CD4-positive, alpha-beta T cell (primary cell): ENCODE measurements around the gene CES5A. TPM values are rescaled to one million over a fixed set of nuclear protein-coding genes. Genes with fewer than 3 reads are reported as not detected.

Experiments
- ATAC-seq: fragments of 200-7000 bp; cut with Tn5 transposase; one replicate; pipeline ENCODE4 v1.10.0; 2022; ENCODE audit warnings: mild to moderate bottlenecking; ENCODE audit not compliant: poor library complexity
- CTCF ChIA-PET: fragments of 350-600 bp; sonication (Branson Sonifier 250); formaldehyde crosslinking; loops from one replicate; lab custom pipeline; 2021; ENCODE audit warnings: antibody characterized with exemption, inconsistent platforms; lab: Charles Lee
- POLR2A ChIA-PET: fragments of 350-600 bp; sonication (Branson Sonifier 250); formaldehyde crosslinking; loops from one replicate; lab custom pipeline; 2021; ENCODE audit warnings: antibody characterized with exemption, inconsistent platforms; lab: Charles Lee
- DNase-seq, 14 experiments: peaks; one replicate each; pipeline ENCODE4 v3.0.0-alpha.2; 2013 to 2020; ENCODE audit warnings: mixed read lengths in 2 of 14
- H3K27ac ChIP-seq, 2 donors: one replicate each; pipeline versions ENCODE4 v1.5.1 to v1.7.0; 2013; ENCODE audit warnings: low read length in 2 of 2, low read depth in 1 of 2, mild to moderate bottlenecking in 1 of 2
- H3K27me3 ChIP-seq, 2 experiments: 1 replicate in 1 of 2; 2 replicates in 1 of 2; pipeline versions ENCODE4 v1.6.1 to v1.7.0; 2013; ENCODE audit warnings: low read length in 2 of 2, control low read depth in 1 of 2, mild to moderate bottlenecking in 1 of 2, moderate library complexity in 1 of 2; ENCODE audit not compliant: insufficient read depth in 2 of 2, control insufficient read depth in 1 of 2
- H3K36me3 ChIP-seq: one replicate; pipeline ENCODE4 v1.6.1; 2013; ENCODE audit warnings: low read length, control low read depth; ENCODE audit not compliant: insufficient read depth
- H3K4me1 ChIP-seq: one replicate; pipeline ENCODE4 v1.6.1; 2013; ENCODE audit warnings: low read length, control low read depth; ENCODE audit not compliant: insufficient read depth
- H3K4me3 ChIP-seq: one replicate; pipeline ENCODE4 v1.5.1; 2013; ENCODE audit warnings: mild to moderate bottlenecking, low read length, moderate library complexity
- H3K9me3 ChIP-seq, 2 experiments: 1 replicate in 1 of 2; 2 replicates in 1 of 2; pipeline versions ENCODE4 v1.6.1 to v1.7.0; 2013; ENCODE audit warnings: low read length in 2 of 2, mild to moderate bottlenecking in 2 of 2, control low read depth in 1 of 2, moderate library complexity in 1 of 2; ENCODE audit not compliant: control insufficient read depth in 1 of 2, insufficient read depth in 1 of 2
- H3K27ac Mint-ChIP-seq: one replicate; pipeline ENCODE4 v1.8.0; 2020; ENCODE audit warnings: mixed read lengths
- H3K27me3 Mint-ChIP-seq: one replicate; pipeline ENCODE4 v1.8.0; 2021; ENCODE audit warnings: mixed read lengths
- H3K36me3 Mint-ChIP-seq: one replicate; pipeline ENCODE4 v1.8.0; 2021; ENCODE audit warnings: low read depth, mixed read lengths
- H3K4me1 Mint-ChIP-seq: one replicate; pipeline ENCODE4 v1.8.0; 2021; ENCODE audit warnings: low read depth, mixed read lengths
- H3K4me3 Mint-ChIP-seq: one replicate; pipeline ENCODE4 v1.8.0; 2020; ENCODE audit warnings: mild to moderate bottlenecking, mixed read lengths
- H3K9me3 Mint-ChIP-seq: one replicate; pipeline ENCODE4 v1.8.0; 2020; ENCODE audit warnings: mixed read lengths
- intact Hi-C, 2 experiments: fragments of 100-400 bp; cut with DNase I in 1 of 2; cut with micrococcal nuclease in 1 of 2; formaldehyde crosslinking; loops; one replicate each; pipeline versions ENCODE4 v1.15.1 to v1.9.0; 2023 to 2025; cut with DNase I, micrococcal nuclease
- total RNA-seq, 174 experiments: library from RNA in 2 of 174; stranded (reverse) in 2 of 174; gene quantifications; one replicate each; pipeline ENCODE4 v1.2.3 and lab custom pipeline; 2021 to 2026
- TF ChIP-seq, protein P1 (sequence below): fragments of 200-600 bp; IDR thresholded peaks from one replicate; pipeline ENCODE4 v1.8.0; 2022; ENCODE audit warnings: antibody characterized with exemption, mild to moderate bottlenecking

CES5A gene
- total RNA-seq, 2 experiments from 2014 or later: not detected

DNA sequence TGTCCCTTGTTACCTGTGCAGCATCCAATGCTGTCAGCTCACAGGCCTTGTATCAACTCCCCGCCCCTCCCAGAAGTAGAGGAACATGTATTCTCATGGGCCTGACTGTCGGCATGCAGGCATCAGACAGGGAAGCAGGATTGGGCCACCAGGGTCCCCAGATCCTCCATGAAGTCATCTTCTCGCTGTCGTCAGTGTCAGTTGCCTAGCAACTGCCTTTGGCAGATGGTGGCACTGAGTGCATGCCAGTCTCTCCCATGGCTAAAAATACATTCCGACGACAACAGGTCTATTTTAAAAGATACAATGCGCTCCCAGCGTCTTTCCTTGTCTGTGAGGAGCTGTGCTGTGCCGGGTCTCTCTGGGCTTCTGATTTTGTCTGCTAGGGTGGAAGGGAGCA lies 36.8 kb upstream of the CES5A start:
- ChIA-PET CTCF (no interaction called here), POLR2A (no interaction called here)
- TF ChIP-seq, protein P1, sequence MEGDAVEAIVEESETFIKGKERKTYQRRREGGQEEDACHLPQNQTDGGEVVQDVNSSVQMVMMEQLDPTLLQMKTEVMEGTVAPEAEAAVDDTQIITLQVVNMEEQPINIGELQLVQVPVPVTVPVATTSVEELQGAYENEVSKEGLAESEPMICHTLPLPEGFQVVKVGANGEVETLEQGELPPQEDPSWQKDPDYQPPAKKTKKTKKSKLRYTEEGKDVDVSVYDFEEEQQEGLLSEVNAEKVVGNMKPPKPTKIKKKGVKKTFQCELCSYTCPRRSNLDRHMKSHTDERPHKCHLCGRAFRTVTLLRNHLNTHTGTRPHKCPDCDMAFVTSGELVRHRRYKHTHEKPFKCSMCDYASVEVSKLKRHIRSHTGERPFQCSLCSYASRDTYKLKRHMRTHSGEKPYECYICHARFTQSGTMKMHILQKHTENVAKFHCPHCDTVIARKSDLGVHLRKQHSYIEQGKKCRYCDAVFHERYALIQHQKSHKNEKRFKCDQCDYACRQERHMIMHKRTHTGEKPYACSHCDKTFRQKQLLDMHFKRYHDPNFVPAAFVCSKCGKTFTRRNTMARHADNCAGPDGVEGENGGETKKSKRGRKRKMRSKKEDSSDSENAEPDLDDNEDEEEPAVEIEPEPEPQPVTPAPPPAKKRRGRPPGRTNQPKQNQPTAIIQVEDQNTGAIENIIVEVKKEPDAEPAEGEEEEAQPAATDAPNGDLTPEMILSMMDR: no peak
- H3K4me1 Mint-ChIP-seq: no peaks in the 10 kb centered on the region
- H3K4me3 ChIP-seq: no peak overlapping the region
- no peak overlapping the region for H3K27ac Mint-ChIP-seq
- intact Hi-C loops: no loop called here
- H3K4me1 ChIP-seq: no peaks in the 10 kb centered on the region
- H3K9me3 Mint-ChIP-seq: peaks cover 4% of the 10 kb centered on the region
- no peak overlapping the region for H3K4me3 Mint-ChIP-seq
- H3K36me3 Mint-ChIP-seq: no peaks in the 10 kb centered on the region
- H3K9me3 ChIP-seq: peaks cover 0 to 4% of the 10 kb centered on the region in 2 experiments
- H3K27me3 ChIP-seq: peaks cover 0 to 9% of the 10 kb centered on the region in 2 experiments
- peaks cover 44% of the 10 kb centered on the region for H3K27me3 Mint-ChIP-seq
- no peak for ATAC-seq
- no peaks in the 10 kb centered on the region for H3K36me3 ChIP-seq
- no peak for DNase-seq
- H3K27ac ChIP-seq: no peak overlapping the region

DNA sequence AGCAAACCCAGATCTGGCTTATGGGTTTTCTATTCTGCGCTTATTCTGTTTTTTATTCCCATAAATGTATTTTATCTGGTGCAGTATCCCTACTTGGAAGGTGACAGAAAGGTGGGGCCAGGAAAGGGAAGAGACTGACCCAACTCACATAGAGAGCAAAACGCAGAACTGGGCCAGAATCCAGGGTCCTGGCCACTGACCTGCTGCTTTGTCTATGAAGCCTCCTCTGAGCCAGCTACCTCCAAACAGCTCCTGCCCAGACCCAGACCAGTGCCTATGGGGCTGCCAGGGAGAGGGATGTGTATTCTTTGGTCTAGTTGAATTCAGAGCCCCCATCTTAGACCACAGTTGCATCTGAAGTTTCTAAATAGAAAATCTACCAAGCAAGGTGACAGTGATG lies 36.4 kb upstream of the CES5A start:
- H3K27me3 Mint-ChIP-seq: peaks cover 40% of the 10 kb centered on the region
- ATAC-seq: no peak

DNA sequence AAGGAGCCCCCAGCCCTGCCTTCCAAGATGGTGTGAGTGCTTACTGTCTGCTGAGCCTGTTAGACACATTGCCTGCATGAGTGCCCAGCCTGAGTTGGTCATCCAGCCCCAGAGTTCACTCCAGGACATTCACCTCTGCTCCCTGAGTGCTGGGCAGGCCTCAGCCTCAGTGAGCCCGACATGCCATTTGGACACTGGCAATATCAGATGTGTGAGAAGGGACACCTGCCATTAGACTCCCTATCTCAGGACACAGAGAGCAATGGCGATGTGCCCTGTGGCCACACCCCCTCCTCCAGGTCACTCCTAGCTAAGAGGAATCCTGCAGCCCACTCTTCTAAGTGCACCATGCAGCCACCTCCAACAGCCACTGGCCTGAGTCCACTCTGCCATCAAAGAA lies 34.7 kb upstream of the CES5A start:
- Histone ChIP-seq H3K27ac (no peak overlapping the region), H3K9me3 (peaks cover 0 to 4% of the 10 kb centered on the region in 2 experiments), H3K4me3 (no peak overlapping the region), H3K36me3 (no peaks in the 10 kb centered on the region), H3K27me3 (peaks cover 0 to 9% of the 10 kb centered on the region in 2 experiments), H3K4me1 (no peaks in the 10 kb centered on the region)
- TF ChIP-seq, protein P1: no peak
- no peak for ATAC-seq
- ChIA-PET POLR2A (no interaction called here), CTCF (no interaction called here)
- intact Hi-C loops: no loop called here
- Mint-ChIP-seq H3K4me3 (no peak overlapping the region), H3K27me3 (peaks cover 41% of the 10 kb centered on the region), H3K36me3 (no peaks in the 10 kb centered on the region), H3K9me3 (peaks cover 4% of the 10 kb centered on the region), H3K27ac (no peak overlapping the region), H3K4me1 (no peaks in the 10 kb centered on the region)
- DNase-seq: no peak

More for the DNA sequence above, 36.4 kb upstream of the CES5A start:
- H3K4me1 ChIP-seq: no peaks in the 10 kb centered on the region
- peaks cover 0 to 9% of the 10 kb centered on the region in 2 experiments for H3K27me3 ChIP-seq
- no peak for DNase-seq
- POLR2A ChIA-PET: no interaction called here
- H3K4me1 Mint-ChIP-seq: no peaks in the 10 kb centered on the region
- CTCF ChIA-PET: no interaction called here
- no peaks in the 10 kb centered on the region for H3K36me3 ChIP-seq
- H3K9me3 ChIP-seq: peaks cover 0 to 4% of the 10 kb centered on the region in 2 experiments
- TF ChIP-seq, protein P1: no peak
- H3K36me3 Mint-ChIP-seq: no peaks in the 10 kb centered on the region
- no peak overlapping the region for H3K27ac Mint-ChIP-seq
- H3K9me3 Mint-ChIP-seq: peaks cover 4% of the 10 kb centered on the region
- H3K4me3 ChIP-seq: no peak overlapping the region
- H3K4me3 Mint-ChIP-seq: no peak overlapping the region
- no peak overlapping the region for H3K27ac ChIP-seq
- intact Hi-C loops: no loop called here
